ENCODE data around the gene CCDC83.

- no peak for TF ChIP-seq CTCF (IDR thresholded peaks at IDR 0.05)
- no peak for TF ChIP-seq POLR2A (IDR thresholded peaks at IDR 0.05)
Measured at GRCh38 chr11:85823816-85824215, 31.4 kb upstream of the CCDC83 start.

Data from heart left ventricle (tissue), 13 donors.